A673 (cell line): ENCODE results near the gene FAIM.
A peak's percentile ranks its signal among the peaks of the same experiment; 100 is the strongest.

Experiments
- EZH2 ChIP-seq: fragments of 200-600 bp; sonication (generic); IDR thresholded peaks from 2 replicates; pipeline ENCODE4 v1.6.1; 2017; ENCODE audit warnings: borderline replicate concordance, low read depth, mild to moderate bottlenecking, mixed read lengths, antibody characterized with exemption, low read length; ENCODE audit not compliant: poor library complexity, severe bottlenecking
- TF ChIP-seq, protein P1 (sequence below): fragments of 300-800, 200-600 bp; sonication (generic); conservative IDR thresholded peaks from 2 replicates; pipeline ENCODE4 v1.5.1; 2017; ENCODE audit warnings: low read depth, mild to moderate bottlenecking, antibody characterized with exemption, low read length, moderate library complexity, mixed read lengths

DNA sequence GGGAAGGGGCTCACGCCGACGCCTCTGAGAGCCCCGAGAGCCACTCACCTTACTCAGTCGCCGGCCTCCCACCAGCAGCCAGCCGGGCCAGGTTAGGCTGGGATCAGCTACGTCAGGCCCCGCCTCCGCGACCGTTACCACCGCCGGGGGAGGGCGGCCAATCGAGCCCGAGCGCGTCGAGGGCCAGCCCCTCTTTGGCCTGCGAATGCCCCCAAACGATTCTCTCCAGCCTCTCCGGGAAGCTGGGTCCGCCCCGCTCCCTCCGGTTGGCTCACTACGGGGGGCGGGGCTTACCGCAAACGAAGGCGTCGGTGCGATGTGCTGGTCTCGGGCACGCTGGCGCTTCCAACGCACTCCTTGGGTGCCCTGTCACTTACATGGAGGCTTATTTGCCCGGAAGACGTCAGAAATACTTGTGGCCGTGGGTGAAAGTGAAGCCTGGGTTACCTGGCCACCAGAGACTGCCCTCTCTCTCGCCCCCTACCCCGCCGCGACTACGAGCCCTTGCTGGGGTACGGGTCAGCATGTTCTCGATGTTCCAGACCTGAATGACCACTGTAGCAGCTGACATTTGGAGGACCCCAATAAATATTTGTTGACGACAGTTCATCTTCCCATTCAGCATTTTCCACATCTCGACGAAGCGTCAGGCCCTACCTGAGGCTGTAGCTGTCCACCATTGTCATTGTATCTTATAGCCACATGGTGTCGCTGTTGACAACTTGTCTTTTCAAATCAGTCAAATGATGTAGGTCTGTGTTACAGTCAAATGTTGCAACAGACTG is 14.2 kb upstream of the FAIM start, which contains the start of gene CEP70:
- TF ChIP-seq, protein P1, sequence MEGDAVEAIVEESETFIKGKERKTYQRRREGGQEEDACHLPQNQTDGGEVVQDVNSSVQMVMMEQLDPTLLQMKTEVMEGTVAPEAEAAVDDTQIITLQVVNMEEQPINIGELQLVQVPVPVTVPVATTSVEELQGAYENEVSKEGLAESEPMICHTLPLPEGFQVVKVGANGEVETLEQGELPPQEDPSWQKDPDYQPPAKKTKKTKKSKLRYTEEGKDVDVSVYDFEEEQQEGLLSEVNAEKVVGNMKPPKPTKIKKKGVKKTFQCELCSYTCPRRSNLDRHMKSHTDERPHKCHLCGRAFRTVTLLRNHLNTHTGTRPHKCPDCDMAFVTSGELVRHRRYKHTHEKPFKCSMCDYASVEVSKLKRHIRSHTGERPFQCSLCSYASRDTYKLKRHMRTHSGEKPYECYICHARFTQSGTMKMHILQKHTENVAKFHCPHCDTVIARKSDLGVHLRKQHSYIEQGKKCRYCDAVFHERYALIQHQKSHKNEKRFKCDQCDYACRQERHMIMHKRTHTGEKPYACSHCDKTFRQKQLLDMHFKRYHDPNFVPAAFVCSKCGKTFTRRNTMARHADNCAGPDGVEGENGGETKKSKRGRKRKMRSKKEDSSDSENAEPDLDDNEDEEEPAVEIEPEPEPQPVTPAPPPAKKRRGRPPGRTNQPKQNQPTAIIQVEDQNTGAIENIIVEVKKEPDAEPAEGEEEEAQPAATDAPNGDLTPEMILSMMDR, result peak; percentile 90
- no peak for TF ChIP-seq EZH2
